IPS DF 6.9 (cell line): Measurements from ENCODE around the gene RPL38.

Experiments used
- DNase-seq: peaks from one replicate; pipeline ENCODE4 v3.0.0-alpha.2; 2013; ENCODE audit warnings: low read depth, low spot score
- H3K27ac ChIP-seq: one replicate; pipeline ENCODE4 v1.5.1; 2013; ENCODE audit warnings: low read length, control low read depth
- H3K27me3 ChIP-seq: 2 replicates; pipeline ENCODE4 v1.6.1; 2013; ENCODE audit warnings: mild to moderate bottlenecking, low read length; ENCODE audit not compliant: control insufficient read depth, insufficient read depth
- H3K36me3 ChIP-seq: 2 replicates; pipeline ENCODE4 v1.6.1; 2013; ENCODE audit warnings: low read length; ENCODE audit not compliant: control insufficient read depth, insufficient read depth
- H3K4me1 ChIP-seq: 2 replicates; pipeline ENCODE4 v1.6.1; 2013; ENCODE audit warnings: low read length; ENCODE audit not compliant: control insufficient read depth, insufficient read depth
- H3K4me3 ChIP-seq: 2 replicates; pipeline ENCODE4 v1.5.1; 2013; ENCODE audit warnings: mild to moderate bottlenecking, low read length
- H3K9me3 ChIP-seq: 2 replicates; pipeline ENCODE4 v1.6.1; 2013; ENCODE audit warnings: low read length, inconsistent platforms; ENCODE audit not compliant: control insufficient read depth, insufficient read depth
- WGBS: extraction: QIAGEN DNeasy Blood & Tissue Kit; methylation state at CpG from one replicate; pipeline ENCODE4 v1.1.7; 2013; ENCODE audit warnings: mixed read lengths, missing lambda C conversion rate; ENCODE audit not compliant: insufficient read length, insufficient coverage; 5-methylcytosine and 5-hydroxymethylcytosine counted together

Gene RPL38

GRCh38 chr17:74211141-74211911 is 7.8 kb downstream of the RPL38 start:
- no peak for DNase-seq
- Histone ChIP-seq H3K36me3 (peaks cover 23% of the 10 kb centered on the region; the same call in 1 of the 2 replicates), H3K27me3 (peaks cover 2% of the 10 kb centered on the region; the same call in 1 of the 2 replicates), H3K9me3 (no peaks in the 10 kb centered on the region), H3K4me1 (peaks cover 13% of the 10 kb centered on the region), H3K4me3 (no peak overlapping the region), H3K27ac (no peak overlapping the region)
- WGBS = no CpG with 5 or more reads among the region's 14 CpGs

DNA sequence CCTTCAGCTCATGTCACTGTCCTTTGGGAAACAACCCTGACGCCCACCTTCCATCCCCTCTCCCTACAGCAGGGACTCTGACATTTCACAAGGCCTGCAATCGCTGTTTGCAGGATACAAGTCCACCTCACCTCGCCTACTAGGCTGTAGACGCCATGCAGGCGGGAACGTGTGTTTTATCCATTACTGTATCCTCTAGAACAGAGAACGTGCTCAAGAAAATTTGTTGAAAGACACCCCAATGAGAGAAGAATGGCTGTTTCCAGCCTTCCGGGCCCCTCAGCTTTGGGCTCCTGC is 8.4 kb downstream of the RPL38 start:
- no peaks in the 10 kb centered on the region for H3K9me3 ChIP-seq
- peaks cover 21% of the 10 kb centered on the region; the same call in 1 of the 2 replicates for H3K36me3 ChIP-seq
- peaks cover 13% of the 10 kb centered on the region for H3K4me1 ChIP-seq
- H3K27me3 ChIP-seq = peaks cover 2% of the 10 kb centered on the region; the same call in 1 of the 2 replicates
- no peak for DNase-seq
- H3K27ac ChIP-seq = no peak overlapping the region
- WGBS = no CpG with 5 or more reads among the region's 8 CpGs
- H3K4me3 ChIP-seq = no peak overlapping the region; the same call in 1 of the 2 replicates

DNA sequence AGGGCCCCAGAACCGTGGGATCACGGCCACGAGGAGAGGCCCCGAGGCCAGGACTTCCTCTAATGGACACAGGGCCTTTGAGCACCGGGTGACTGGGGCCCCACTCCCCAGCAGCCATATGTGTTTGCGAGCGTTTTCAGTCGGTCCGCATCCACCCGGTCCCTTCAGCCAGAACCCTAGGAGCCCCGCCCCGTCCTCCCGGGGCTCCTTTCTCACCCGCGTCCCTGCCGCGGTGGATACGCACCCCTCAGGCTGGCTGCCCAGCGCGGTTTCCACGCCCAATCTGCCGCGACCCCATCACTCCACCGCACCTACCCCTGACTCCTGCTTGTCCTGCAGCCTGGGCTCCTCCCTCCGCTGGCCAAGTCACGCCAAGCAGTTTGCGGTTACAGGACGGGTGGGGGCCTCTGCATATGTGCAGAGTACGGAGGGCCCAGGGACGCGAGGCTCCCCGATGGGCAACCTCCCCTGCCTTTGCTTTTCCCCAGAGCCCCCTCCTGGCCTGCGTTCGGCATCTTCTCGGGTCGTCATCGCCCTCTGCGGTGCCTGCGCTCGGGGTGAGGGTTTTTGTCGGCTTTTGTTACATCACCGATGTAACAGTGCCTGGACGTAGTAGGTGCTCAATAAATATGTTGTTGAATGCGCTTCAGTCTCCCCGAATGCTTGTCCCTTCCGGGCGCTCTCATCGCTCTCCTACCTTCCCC is 8.9 kb downstream of the RPL38 start:
- H3K36me3 ChIP-seq = peaks cover 19% of the 10 kb centered on the region; the same call in 1 of the 2 replicates
- peak overlapping the region; percentile 46; the same call in 1 of the 2 replicates for H3K4me3 ChIP-seq
- peaks cover 13% of the 10 kb centered on the region for H3K4me1 ChIP-seq
- peaks cover 2% of the 10 kb centered on the region; the same call in 1 of the 2 replicates for H3K27me3 ChIP-seq
- WGBS = no CpG with 5 or more reads among the region's 48 CpGs
- H3K9me3 ChIP-seq = no peaks in the 10 kb centered on the region
- DNase-seq = no peak
- no peak overlapping the region for H3K27ac ChIP-seq

- H3K36me3 ChIP-seq = peaks cover 14% of the 10 kb centered on the region; the same call in 1 of the 2 replicates
- H3K27ac ChIP-seq = no peak within 1 kb of the TSS
- peak within 1 kb of the TSS; percentile 69 for H3K4me3 ChIP-seq
- peaks cover 2% of the 10 kb centered on the region; the same call in 1 of the 2 replicates for H3K27me3 ChIP-seq
- H3K4me1 ChIP-seq = peaks cover 13% of the 10 kb centered on the region
- no peak for DNase-seq
- no CpG with 5 or more reads among the region's 62 CpGs for WGBS
- no peaks in the 10 kb centered on the region for H3K9me3 ChIP-seq
These were observed 9.7 kb downstream of the RPL38 start, which contains the start of gene TTYH2 for GRCh38 chr17:74212913-74213791. Gene TTYH2, plus strand, starts transcription at chr17:74213571. Its CDS starts 17 bp downstream, at chr17:74213588.

DNA sequence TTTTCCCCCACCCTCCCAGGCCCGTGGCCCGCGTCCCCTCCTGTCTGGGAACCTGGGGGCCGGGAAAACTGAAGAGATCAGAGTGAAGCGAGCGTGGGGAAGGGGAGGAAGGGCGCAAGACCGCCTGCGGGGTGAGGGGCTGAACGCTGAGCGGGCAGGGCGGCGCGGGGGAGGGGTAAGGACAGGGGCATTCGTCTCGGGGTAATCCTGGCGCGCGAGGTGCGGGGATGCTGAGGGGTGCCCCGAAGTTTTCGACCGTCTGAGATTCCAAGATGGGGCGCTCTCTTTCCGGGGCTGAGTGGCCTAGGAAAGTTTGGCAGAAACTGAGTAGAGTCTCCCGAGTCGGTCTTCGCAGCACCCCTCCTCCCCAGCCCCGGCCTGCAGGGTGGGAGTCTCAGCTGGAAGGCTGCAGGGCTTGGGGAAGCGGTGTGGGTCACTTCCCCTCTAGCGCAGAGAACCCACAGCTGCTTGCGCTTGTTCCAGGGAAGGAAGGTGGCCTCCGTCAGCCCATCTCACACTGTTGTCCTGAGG is 10.4 kb downstream of the RPL38 start:
- Histone ChIP-seq H3K4me1 (peaks cover 13% of the 10 kb centered on the region), H3K27ac (no peak overlapping the region), H3K9me3 (no peaks in the 10 kb centered on the region), H3K27me3 (peaks cover 2% of the 10 kb centered on the region; the same call in 1 of the 2 replicates), H3K36me3 (peaks cover 9% of the 10 kb centered on the region; the same call in 1 of the 2 replicates), H3K4me3 (peak overlapping the region; percentile 69; the same call in 1 of the 2 replicates)
- WGBS = no CpG with 5 or more reads among the region's 33 CpGs
- DNase-seq = no peak

DNA sequence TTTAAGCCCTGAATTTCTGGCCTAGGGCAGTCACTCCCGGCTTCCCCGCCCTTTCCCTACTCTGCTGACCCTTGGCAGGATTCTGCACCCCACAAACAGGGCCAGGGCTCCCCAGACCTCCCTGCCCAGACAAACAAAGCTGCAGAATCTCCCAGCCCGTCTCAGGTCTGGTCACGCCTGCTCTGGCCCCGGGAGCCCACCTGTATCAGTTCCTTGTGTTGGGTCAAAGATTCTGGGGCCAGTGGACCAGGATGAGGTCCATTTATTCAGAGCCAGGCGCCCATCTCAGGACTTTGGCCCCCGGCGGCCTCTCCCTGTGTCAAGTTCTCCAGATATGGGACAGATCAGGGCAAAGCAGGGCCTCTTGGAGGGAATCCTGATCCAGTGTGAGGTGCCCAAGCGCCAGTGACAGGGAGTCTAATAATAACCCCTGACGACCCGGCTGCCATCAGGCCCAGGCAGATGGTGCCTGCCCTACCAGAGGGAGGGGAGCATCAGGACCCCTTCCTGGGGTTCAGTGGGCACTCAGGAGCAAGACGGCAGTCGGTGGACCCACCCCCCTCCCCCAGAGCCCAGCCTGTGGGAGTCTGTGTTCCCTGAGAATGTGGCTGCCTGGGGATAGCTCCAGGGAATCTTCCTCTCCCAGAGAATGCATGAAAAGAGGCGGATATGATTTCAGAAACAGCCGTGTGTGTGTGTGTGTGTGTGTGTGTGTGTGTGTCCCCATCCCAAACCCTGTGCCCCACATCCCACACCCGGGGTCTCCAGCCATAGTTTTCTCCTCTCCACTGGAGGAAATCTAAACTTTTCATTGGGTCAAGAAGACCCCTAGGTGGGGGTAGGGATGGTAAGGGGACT is 11.2 kb downstream of the RPL38 start:
- Histone ChIP-seq H3K4me1 (peaks cover 13% of the 10 kb centered on the region), H3K4me3 (no peak overlapping the region), H3K27me3 (peaks cover 2% of the 10 kb centered on the region; the same call in 1 of the 2 replicates), H3K9me3 (no peaks in the 10 kb centered on the region), H3K36me3 (peaks cover 5% of the 10 kb centered on the region; the same call in 1 of the 2 replicates), H3K27ac (no peak overlapping the region)
- no CpG with 5 or more reads among the region's 16 CpGs for WGBS
- DNase-seq = no peak

DNA sequence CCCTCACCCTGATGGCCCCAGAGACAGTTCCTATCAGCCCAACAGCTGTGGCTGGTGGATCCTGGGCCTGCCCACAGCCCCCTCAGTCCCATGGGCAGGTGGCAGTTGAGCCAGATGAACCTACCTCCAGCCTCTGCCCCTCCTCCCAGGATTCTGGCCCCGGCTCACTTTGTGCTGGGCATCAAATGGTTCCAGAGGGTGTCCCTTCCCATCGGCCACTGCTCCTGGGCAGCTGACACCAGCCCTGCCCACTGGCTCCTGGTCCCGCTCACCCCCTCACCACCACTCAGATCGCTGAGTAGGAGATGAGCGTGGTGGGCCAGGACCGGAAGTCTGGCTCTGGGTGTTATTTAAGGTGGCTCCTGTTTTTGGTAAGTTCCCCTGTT is 11.9 kb downstream of the RPL38 start:
- Histone ChIP-seq H3K36me3 (no peaks in the 10 kb centered on the region), H3K9me3 (no peaks in the 10 kb centered on the region), H3K4me1 (peaks cover 13% of the 10 kb centered on the region), H3K27me3 (peaks cover 2% of the 10 kb centered on the region; the same call in 1 of the 2 replicates), H3K27ac (no peak overlapping the region), H3K4me3 (no peak overlapping the region)
- no CpG with 5 or more reads among the region's 6 CpGs for whole genome bisulfite sequencing
- DNase-seq = no peak

DNA sequence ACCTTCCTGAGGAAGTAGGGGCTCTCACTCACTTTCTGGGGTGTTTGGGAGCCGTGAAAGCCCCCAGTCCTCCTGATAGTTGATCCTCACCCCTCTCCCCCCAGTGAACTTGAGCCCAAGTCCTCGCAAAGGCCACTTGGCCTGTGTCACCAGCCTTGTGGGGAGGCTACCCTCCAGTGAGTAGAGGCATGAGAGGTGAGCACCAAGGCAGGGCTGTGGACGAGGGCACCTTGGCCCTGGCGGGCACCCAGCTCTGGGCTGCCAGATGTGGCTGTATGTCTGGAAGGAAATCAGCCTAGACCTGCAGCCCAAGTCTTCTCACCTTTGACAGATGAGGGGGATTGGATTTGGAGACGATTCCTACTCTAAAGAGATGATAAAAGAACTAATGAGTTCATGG is 13.0 kb downstream of the RPL38 start:
- Histone ChIP-seq H3K9me3 (no peaks in the 10 kb centered on the region), H3K4me1 (peaks cover 3% of the 10 kb centered on the region; the same call in 1 of the 2 replicates), H3K27ac (no peak overlapping the region), H3K27me3 (peaks cover 2% of the 10 kb centered on the region; the same call in 1 of the 2 replicates), H3K4me3 (no peak overlapping the region), H3K36me3 (no peaks in the 10 kb centered on the region)
- no peak for DNase-seq
- no CpG with 5 or more reads among the region's 5 CpGs for WGBS

- Histone ChIP-seq H3K4me3 (no peak overlapping the region), H3K27ac (no peak overlapping the region), H3K9me3 (no peaks in the 10 kb centered on the region), H3K27me3 (peaks cover 2% of the 10 kb centered on the region; the same call in 1 of the 2 replicates), H3K4me1 (no peaks in the 10 kb centered on the region), H3K36me3 (no peaks in the 10 kb centered on the region)
- DNase-seq = no peak
- WGBS = no CpG with 5 or more reads among the region's 13 CpGs
These were observed 13.7 kb downstream of the RPL38 start for GRCh38 chr17:74217037-74217730.
